ENCODE results near the gene SPPL2B.

SPPL2B gene

GRCh38 chr19:2289714-2290435 lies 38.6 kb upstream of the SPPL2B start:
- TF ChIP-seq LEF1 (IDR thresholded peaks at IDR 0.05; ENCODE audit: borderline replicate concordance): no peak
- TF ChIP-seq CTBP1 (IDR thresholded peaks at IDR 0.05; ENCODE audit: borderline replicate concordance): no peak
- TF ChIP-seq ZNF384 (IDR thresholded peaks at IDR 0.05): no peak
- no peak for TF ChIP-seq FOXM1 (IDR thresholded peaks at IDR 0.05; ENCODE audit: borderline replicate concordance)
- no peak for TF ChIP-seq ELF4 (IDR thresholded peaks at IDR 0.05)
- no peak for TF ChIP-seq NFRKB (IDR thresholded peaks at IDR 0.05)
- TF ChIP-seq SUZ12 (IDR thresholded peaks at IDR 0.05): no peak
- no peak for TF ChIP-seq TARDBP (IDR thresholded peaks at IDR 0.05)
- no peak for TF ChIP-seq FOXK2 (IDR thresholded peaks at IDR 0.05)
- no peak for TF ChIP-seq HDGF (IDR thresholded peaks at IDR 0.05; ENCODE audit: borderline replicate concordance)
- TF ChIP-seq BHLHE40 (IDR thresholded peaks at IDR 0.05; ENCODE audit: borderline replicate concordance): no peak
- TF ChIP-seq PKNOX1 (IDR thresholded peaks at IDR 0.05): no peak
- TF ChIP-seq FOXA1 (IDR thresholded peaks at IDR 0.05): no peak
- no peak for TF ChIP-seq L3MBTL2 (conservative IDR thresholded peaks at IDR 0.05)
- TF ChIP-seq ARNT (IDR thresholded peaks at IDR 0.05): no peak
- TF ChIP-seq SP1 (IDR thresholded peaks at IDR 0.05): no peak
- POLR2A ChIA-PET: no interaction called here
- DNase-seq (ENCODE audit: extremely low spot score): no peak
- CTCF ChIA-PET: no interaction called here

- ChIA-PET CTCF (no interaction called here), POLR2A (no interaction called here)
- TF ChIP-seq SUZ12 (IDR thresholded peaks at IDR 0.05): no peak
- no peak for TF ChIP-seq ARNT (IDR thresholded peaks at IDR 0.05)
- TF ChIP-seq FOXA1 (IDR thresholded peaks at IDR 0.05): no peak
- TF ChIP-seq BHLHE40 (IDR thresholded peaks at IDR 0.05; ENCODE audit: borderline replicate concordance): no peak
- TF ChIP-seq FOXK2 (IDR thresholded peaks at IDR 0.05): no peak
- no peak for TF ChIP-seq CTBP1 (IDR thresholded peaks at IDR 0.05; ENCODE audit: borderline replicate concordance)
- no peak for TF ChIP-seq L3MBTL2 (conservative IDR thresholded peaks at IDR 0.05)
- no peak for TF ChIP-seq PKNOX1 (IDR thresholded peaks at IDR 0.05)
- TF ChIP-seq ZNF384 (IDR thresholded peaks at IDR 0.05): no peak
- no peak for TF ChIP-seq ELF4 (IDR thresholded peaks at IDR 0.05)
- TF ChIP-seq FOXM1 (IDR thresholded peaks at IDR 0.05; ENCODE audit: borderline replicate concordance): no peak
- TF ChIP-seq NFRKB (IDR thresholded peaks at IDR 0.05): no peak
- no peak for TF ChIP-seq HDGF (IDR thresholded peaks at IDR 0.05; ENCODE audit: borderline replicate concordance)
- no peak for DNase-seq (ENCODE audit: extremely low spot score)
Observed at GRCh38 chr19:2290441-2291184, 37.9 kb upstream of the SPPL2B start.

DNA sequence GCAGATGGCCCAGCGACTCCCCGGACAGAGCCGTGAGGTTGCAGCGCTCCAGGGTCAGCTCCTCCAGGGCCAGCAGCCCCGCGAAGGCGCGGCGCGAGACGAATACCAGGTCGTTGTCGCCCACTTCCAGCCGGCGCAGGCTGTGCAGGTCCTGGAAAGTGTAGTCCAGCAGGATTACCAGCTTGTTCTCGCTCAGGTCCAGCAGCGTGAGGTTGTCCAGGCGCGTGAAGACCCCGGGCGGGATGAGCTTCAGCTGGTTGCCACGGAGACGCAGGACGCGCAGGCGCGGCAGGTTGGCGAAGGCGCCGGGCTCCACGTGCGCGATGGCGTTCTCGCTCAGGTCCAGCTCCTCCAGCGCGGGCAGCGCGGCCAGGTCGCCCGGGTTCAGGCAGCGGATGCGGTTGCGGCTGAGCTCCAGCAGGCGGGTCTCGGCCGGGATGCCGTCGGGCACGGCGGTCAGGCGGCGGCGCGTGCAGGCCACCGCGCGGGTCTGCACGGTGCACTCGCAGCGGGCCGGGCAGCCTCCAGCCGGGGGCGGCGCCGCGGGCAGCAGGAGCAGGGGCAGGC lies 37.2 kb upstream of the SPPL2B start:
- DNase-seq (ENCODE audit: extremely low spot score): no peak
- no peak for TF ChIP-seq FOXA1 (IDR thresholded peaks at IDR 0.05)
- no peak for TF ChIP-seq HDGF (IDR thresholded peaks at IDR 0.05; ENCODE audit: borderline replicate concordance)
- TF ChIP-seq PKNOX1 (IDR thresholded peaks at IDR 0.05): no peak
- TF ChIP-seq SUZ12 (IDR thresholded peaks at IDR 0.05): no peak
- no peak for TF ChIP-seq FOXM1 (IDR thresholded peaks at IDR 0.05; ENCODE audit: borderline replicate concordance)
- TF ChIP-seq TARDBP (IDR thresholded peaks at IDR 0.05): no peak
- no peak for TF ChIP-seq ZNF384 (IDR thresholded peaks at IDR 0.05)
- TF ChIP-seq L3MBTL2 (conservative IDR thresholded peaks at IDR 0.05): no peak
- CTCF ChIA-PET: no interaction called here
- POLR2A ChIA-PET: no interaction called here

- POLR2A ChIA-PET: interaction anchor here (1.5 kb wide), 1 partner anchor 33 kb away, joined by 3 read pairs; the partner anchor contains the start of gene LSM7
- CTCF ChIA-PET: no interaction called here
- TF ChIP-seq CTBP1 (IDR thresholded peaks at IDR 0.05; ENCODE audit: borderline replicate concordance) (no peak), ZNF384 (IDR thresholded peaks at IDR 0.05) (no peak), TARDBP (IDR thresholded peaks at IDR 0.05) (no peak), NFRKB (IDR thresholded peaks at IDR 0.05) (no peak), HDGF (IDR thresholded peaks at IDR 0.05; ENCODE audit: borderline replicate concordance) (no peak), SP1 (IDR thresholded peaks at IDR 0.05) (no peak), ARNT (IDR thresholded peaks at IDR 0.05) (no peak), LEF1 (IDR thresholded peaks at IDR 0.05; ENCODE audit: borderline replicate concordance) (no peak), SUZ12 (IDR thresholded peaks at IDR 0.05) (no peak), PKNOX1 (IDR thresholded peaks at IDR 0.05) (no peak), L3MBTL2 (conservative IDR thresholded peaks at IDR 0.05) (no peak), FOXM1 (IDR thresholded peaks at IDR 0.05; ENCODE audit: borderline replicate concordance) (no peak), BHLHE40 (IDR thresholded peaks at IDR 0.05; ENCODE audit: borderline replicate concordance) (no peak), FOXK2 (IDR thresholded peaks at IDR 0.05) (no peak)
- DNase-seq (ENCODE audit: extremely low spot score): no peak
Observed at GRCh38 chr19:2294687-2295335, 33.7 kb upstream of the SPPL2B start.
